IPS DF 6.9 (cell line): ENCODE measurements around the gene USP2.
A peak's percentile ranks its signal among the peaks of the same experiment; 100 is the strongest.

Experiments
- DNase-seq: peaks from one replicate; pipeline ENCODE4 v3.0.0-alpha.2; 2013; ENCODE audit warnings: low read depth, low spot score
- H3K27ac ChIP-seq: one replicate; pipeline ENCODE4 v1.5.1; 2013; ENCODE audit warnings: low read length, control low read depth
- H3K27me3 ChIP-seq: 2 replicates; pipeline ENCODE4 v1.6.1; 2013; ENCODE audit warnings: mild to moderate bottlenecking, low read length; ENCODE audit not compliant: control insufficient read depth, insufficient read depth
- H3K36me3 ChIP-seq: 2 replicates; pipeline ENCODE4 v1.6.1; 2013; ENCODE audit warnings: low read length; ENCODE audit not compliant: control insufficient read depth, insufficient read depth
- H3K4me1 ChIP-seq: 2 replicates; pipeline ENCODE4 v1.6.1; 2013; ENCODE audit warnings: low read length; ENCODE audit not compliant: control insufficient read depth, insufficient read depth
- H3K4me3 ChIP-seq: 2 replicates; pipeline ENCODE4 v1.5.1; 2013; ENCODE audit warnings: mild to moderate bottlenecking, low read length
- H3K9me3 ChIP-seq: 2 replicates; pipeline ENCODE4 v1.6.1; 2013; ENCODE audit warnings: low read length, inconsistent platforms; ENCODE audit not compliant: control insufficient read depth, insufficient read depth
- WGBS: extraction: QIAGEN DNeasy Blood & Tissue Kit; methylation state at CpG from one replicate; pipeline ENCODE4 v1.1.7; 2013; ENCODE audit warnings: mixed read lengths, missing lambda C conversion rate; ENCODE audit not compliant: insufficient read length, insufficient coverage; 5-methylcytosine and 5-hydroxymethylcytosine counted together

The USP2 gene

GRCh38 chr11:119341222-119342022 is 40.1 kb downstream of the USP2 start:
- H3K9me3 ChIP-seq: no peaks in the 10 kb centered on the region
- no peak for DNase-seq
- H3K4me3 ChIP-seq: no peak overlapping the region
- H3K27ac ChIP-seq: no peak overlapping the region
- peaks cover 16% of the 10 kb centered on the region for H3K27me3 ChIP-seq
- H3K4me1 ChIP-seq: peaks cover 12% of the 10 kb centered on the region
- H3K36me3 ChIP-seq: no peaks in the 10 kb centered on the region
- WGBS: no CpG with 5 or more reads among the region's 16 CpGs

DNA sequence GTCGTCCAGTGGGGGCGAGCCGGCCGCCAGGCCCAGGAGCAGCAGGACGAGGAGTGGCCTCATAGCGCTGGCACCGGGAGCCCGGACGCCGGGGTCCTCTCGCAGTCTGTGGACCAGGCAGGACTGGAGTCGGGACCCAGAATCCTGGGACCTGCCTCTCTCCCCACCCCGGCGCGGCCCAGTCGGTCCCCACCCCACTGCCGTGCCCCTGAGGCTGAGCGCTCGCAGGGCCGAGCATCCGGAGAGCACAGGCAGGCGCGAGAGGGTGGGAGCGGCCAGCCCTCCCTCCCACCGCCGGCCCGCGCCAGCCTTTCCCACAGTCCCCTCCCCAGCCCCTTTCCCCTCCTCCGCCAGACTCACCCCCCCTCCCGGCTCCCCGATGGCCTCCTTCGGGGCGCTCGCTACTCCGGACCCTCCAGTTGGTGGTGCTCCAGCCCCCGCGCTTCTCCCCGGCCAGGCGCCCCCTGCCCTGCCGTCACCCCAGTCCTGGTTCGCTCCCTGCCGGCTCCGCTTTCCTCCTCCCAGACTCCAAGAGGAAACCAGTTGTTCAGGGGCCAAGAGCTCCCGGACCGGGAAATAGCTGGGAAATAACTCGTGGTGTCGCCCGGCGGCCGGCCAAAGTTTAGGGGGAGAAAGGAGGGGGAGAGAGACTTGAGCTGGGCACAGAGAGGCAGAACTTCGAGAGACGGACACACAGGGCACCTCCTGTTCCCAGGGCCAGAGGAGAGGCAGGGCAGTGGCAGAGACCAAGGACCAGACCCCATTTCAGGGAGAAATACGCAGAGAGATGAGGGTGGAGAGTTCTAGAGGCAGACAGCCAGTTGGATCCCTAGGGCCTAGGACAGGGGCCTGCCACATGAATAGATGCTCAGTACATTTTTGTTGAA is 40.9 kb downstream of the USP2 start, which contains the start of gene C1QTNF5:
C1QTNF5 (minus strand) TSS at position 549 of the 887 bp plus-strand sequence; CDS start at position 63, 486 bp downstream.
- H3K27me3 ChIP-seq: peaks cover 16% of the 10 kb centered on the region
- no peak for DNase-seq
- H3K4me3 ChIP-seq: peak within 1 kb of the TSS; percentile 41; the same call in 1 of the 2 replicates
- no peaks in the 10 kb centered on the region for H3K9me3 ChIP-seq
- WGBS: no CpG with 5 or more reads among the region's 53 CpGs
- H3K36me3 ChIP-seq: peaks cover 4% of the 10 kb centered on the region; the same call in 1 of the 2 replicates
- H3K27ac ChIP-seq: no peak within 1 kb of the TSS
- peaks cover 12% of the 10 kb centered on the region for H3K4me1 ChIP-seq

- Histone ChIP-seq H3K27ac (no peak overlapping the region), H3K36me3 (peaks cover 4% of the 10 kb centered on the region; the same call in 1 of the 2 replicates), H3K4me3 (peak overlapping the region; percentile 41; the same call in 1 of the 2 replicates), H3K9me3 (no peaks in the 10 kb centered on the region), H3K27me3 (peaks cover 16% of the 10 kb centered on the region), H3K4me1 (peaks cover 18% of the 10 kb centered on the region)
- DNase-seq: no peak
- no CpG with 5 or more reads among the region's 86 CpGs for WGBS
These were observed 41.7 kb downstream of the USP2 start for GRCh38 chr11:119339589-119340334.

- H3K9me3 ChIP-seq: no peaks in the 10 kb centered on the region
- no peak overlapping the region for H3K27ac ChIP-seq
- H3K36me3 ChIP-seq: peaks cover 4% of the 10 kb centered on the region; the same call in 1 of the 2 replicates
- peaks cover 18% of the 10 kb centered on the region for H3K4me1 ChIP-seq
- no peak for DNase-seq
- H3K27me3 ChIP-seq: peaks cover 16% of the 10 kb centered on the region
- no CpG with 5 or more reads among the region's 11 CpGs for WGBS
- H3K4me3 ChIP-seq: peak overlapping the region; percentile 41; the same call in 1 of the 2 replicates
These were observed 42.4 kb downstream of the USP2 start for GRCh38 chr11:119338965-119339588.

GRCh38 chr11:119338318-119338890 is 43.1 kb downstream of the USP2 start:
- Histone ChIP-seq H3K9me3 (no peaks in the 10 kb centered on the region), H3K4me1 (peaks cover 18% of the 10 kb centered on the region), H3K27ac (no peak overlapping the region), H3K36me3 (peaks cover 4% of the 10 kb centered on the region; the same call in 1 of the 2 replicates), H3K27me3 (peaks cover 16% of the 10 kb centered on the region), H3K4me3 (peak overlapping the region; percentile 12; the same call in 1 of the 2 replicates)
- no CpG with 5 or more reads among the region's 17 CpGs for WGBS
- no peak for DNase-seq

DNA sequence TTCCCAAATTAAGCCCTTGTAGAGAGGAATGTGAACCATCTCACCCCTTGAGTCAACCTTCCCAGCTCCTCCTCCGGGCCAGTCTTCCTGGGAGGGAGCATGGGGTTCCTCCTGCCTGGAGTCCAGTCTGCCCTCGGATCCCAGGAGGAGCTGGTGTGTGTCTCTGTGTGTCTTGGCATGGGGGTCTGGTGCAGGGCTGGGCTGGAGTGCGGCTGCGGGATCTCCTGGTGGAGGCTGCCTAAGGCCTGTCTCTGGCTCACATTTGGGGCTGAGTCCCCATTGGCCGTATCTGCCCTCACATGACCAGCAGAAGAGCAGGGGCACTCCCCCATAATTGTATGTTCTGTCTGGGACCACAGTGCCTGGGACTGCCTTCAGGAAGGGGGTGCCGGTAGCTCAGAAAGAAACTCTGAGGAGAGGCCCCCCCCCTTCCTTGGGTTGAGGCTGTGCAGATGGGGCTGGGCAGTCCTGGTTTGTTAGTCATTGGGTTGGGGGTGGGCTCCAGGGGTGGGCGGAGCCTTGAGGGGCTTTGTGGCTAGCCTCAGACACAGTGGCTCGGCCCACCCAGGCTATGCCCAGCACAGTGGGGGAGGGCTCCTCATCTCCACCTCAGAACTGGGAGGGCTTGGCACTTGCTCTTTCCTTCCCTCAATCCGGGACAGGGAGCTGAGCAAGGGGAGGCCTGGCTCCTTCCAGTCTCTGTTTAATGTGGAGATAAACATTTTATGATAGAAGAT is 43.7 kb downstream of the USP2 start:
- H3K27ac ChIP-seq: no peak overlapping the region
- DNase-seq: no peak

DNA sequence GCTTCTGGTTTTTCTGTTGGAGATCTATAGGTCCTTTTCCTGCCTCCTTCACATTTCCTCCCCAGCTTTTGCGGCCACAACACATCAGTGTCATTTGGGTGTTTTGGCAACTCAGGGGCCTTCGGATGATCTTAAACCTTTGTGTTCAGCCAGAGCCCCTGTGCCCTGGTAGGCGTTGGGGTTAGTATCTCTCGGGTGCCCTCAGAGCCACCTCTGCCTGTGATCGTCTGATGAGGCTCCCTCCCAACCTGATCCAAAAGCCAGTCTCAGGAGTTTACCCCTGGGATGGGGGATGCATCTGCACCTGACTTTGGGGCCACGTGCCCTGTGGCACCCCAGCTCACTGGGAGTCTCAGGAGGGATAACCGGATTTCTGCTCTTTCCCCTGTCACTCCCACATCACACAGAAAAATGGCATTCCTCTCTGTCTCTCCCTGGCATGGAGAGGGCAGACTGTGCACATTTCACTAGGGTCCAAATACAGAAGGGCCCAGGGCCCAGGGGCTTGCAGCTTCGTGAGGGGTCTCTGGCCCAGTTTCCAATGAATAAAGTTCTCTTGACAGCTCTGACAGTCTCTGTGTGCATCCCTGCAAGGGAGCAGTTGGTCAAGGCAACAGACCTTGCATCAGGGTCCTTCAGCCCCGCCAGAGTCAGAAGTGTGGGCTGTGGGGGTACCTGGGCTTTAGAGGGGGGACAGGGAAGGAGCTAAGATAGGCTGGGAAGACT is 44.6 kb downstream of the USP2 start:
- Histone ChIP-seq H3K27ac (no peak overlapping the region), H3K4me3 (no peak overlapping the region), H3K36me3 (peaks cover 4% of the 10 kb centered on the region; the same call in 1 of the 2 replicates), H3K4me1 (peaks cover 18% of the 10 kb centered on the region), H3K9me3 (no peaks in the 10 kb centered on the region), H3K27me3 (peaks cover 14% of the 10 kb centered on the region)
- no CpG with 5 or more reads among the region's 9 CpGs for WGBS
- no peak for DNase-seq

More for the DNA sequence above, 43.7 kb downstream of the USP2 start:
- H3K36me3 ChIP-seq: peaks cover 4% of the 10 kb centered on the region; the same call in 1 of the 2 replicates
- peaks cover 16% of the 10 kb centered on the region for H3K27me3 ChIP-seq
- WGBS: no CpG with 5 or more reads among the region's 9 CpGs
- peaks cover 18% of the 10 kb centered on the region for H3K4me1 ChIP-seq
- no peaks in the 10 kb centered on the region for H3K9me3 ChIP-seq
- H3K4me3 ChIP-seq: peak overlapping the region; percentile 10; the same call in 1 of the 2 replicates

- Histone ChIP-seq H3K36me3 (peaks cover 4% of the 10 kb centered on the region; the same call in 1 of the 2 replicates), H3K9me3 (no peaks in the 10 kb centered on the region), H3K27ac (no peak overlapping the region), H3K4me3 (no peak overlapping the region), H3K4me1 (peaks cover 13% of the 10 kb centered on the region), H3K27me3 (peaks cover 5% of the 10 kb centered on the region)
- DNase-seq: no peak
- no CpG with 5 or more reads among the region's 30 CpGs for WGBS
These were observed 45.6 kb downstream of the USP2 start for GRCh38 chr11:119335655-119336543.
